ENCODE results near the gene PPP1R9A.

Gene PPP1R9A

GRCh38 chr7:95045236-95045923, 138.0 kb downstream of the PPP1R9A start:
- peak; percentile 19 to 59 for DNase-seq

DNA sequence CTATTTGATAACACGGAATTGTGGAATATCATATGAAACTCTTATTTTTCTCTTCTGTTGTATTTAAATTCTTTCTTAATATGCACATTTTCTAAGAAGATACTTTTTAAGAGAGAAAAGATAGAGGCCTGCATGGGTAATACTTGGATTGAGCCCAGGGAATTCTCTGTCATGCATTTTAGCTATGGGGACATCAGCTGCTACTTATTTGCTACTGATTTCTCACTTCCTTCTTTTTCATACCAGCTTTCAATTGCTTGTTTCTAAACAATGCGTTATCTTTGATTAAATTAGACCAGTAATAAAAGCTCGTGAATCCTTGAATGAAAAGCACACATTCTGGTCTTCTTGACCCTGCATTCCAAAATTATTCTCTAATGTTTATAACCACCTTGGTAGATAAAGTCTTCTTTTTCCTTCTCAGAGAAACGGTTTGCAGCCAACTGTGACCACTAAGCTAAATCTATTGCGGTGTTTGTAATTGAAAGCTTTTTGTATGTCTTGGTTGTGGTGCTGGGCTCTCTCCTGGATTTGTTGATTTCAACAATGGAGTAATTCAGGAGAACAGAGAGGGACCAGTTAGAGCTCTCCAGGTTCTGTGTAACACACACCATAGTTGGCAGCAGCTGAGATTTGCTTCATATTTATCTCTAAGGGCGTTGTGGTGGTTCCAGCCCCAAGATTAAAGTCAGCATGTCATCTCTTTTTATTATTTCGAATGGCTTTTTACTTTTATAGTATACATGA, 139.3 kb downstream of the PPP1R9A start:
- DNase-seq: peak; percentile 45 to 77

GRCh38 chr7:95047291-95047690, 139.9 kb downstream of the PPP1R9A start:
- DNase-seq: no peak

GRCh38 chr7:95052566-95053094, 145.2 kb downstream of the PPP1R9A start:
- no peak for DNase-seq

GRCh38 chr7:95054386-95054785, 147.0 kb downstream of the PPP1R9A start:
- DNase-seq: no peak

- no peak for DNase-seq
Measured at GRCh38 chr7:95055295-95055694, 147.9 kb downstream of the PPP1R9A start.

GRCh38 chr7:95056107-95056739, 148.8 kb downstream of the PPP1R9A start:
- no peak for DNase-seq

DNA sequence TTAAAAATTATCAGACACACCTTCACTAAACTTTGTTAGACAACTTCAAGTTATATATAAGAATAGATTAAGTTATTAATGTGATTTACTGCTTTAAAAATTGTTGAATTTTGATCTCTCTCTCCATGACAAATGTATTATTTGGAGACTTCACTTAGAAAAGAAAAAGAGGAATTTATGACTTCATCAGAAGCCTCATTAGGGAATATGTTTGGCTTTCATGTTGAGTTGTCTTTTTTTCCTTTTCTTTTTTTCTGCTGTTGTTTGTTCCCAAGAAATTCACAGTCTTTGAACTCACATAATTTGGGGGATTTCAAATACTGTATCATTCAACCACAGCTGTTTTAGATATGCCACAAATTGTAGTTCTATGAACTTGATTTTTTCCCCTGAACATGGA, 149.5 kb downstream of the PPP1R9A start:
- no peak for DNase-seq

DNA sequence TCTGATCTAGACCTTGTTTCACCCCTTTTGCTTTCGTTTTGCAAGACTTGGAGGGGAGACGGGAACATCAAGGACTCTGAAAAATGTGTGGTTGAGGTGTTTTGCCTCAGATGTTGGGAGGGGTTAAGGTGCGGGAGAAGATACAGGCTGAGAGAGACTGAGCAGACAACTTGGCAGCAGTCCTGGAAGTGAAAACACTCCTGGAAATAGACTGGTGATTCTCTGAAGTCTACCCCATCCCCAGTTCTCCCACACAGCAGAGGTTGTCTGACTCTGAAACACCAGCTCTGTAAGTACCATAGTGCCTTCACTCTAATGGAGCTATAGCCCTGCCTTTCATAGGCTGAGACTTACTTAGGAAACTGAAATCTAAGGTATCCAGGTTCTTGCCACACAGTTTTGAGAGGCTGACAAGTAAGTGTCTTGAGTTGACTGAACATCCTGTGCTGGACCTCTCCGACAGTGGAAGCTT, 152.5 kb downstream of the PPP1R9A start:
- DNase-seq: no peak

GRCh38 chr7:95062901-95063300, 155.5 kb downstream of the PPP1R9A start:
- DNase-seq: no peak

DNA sequence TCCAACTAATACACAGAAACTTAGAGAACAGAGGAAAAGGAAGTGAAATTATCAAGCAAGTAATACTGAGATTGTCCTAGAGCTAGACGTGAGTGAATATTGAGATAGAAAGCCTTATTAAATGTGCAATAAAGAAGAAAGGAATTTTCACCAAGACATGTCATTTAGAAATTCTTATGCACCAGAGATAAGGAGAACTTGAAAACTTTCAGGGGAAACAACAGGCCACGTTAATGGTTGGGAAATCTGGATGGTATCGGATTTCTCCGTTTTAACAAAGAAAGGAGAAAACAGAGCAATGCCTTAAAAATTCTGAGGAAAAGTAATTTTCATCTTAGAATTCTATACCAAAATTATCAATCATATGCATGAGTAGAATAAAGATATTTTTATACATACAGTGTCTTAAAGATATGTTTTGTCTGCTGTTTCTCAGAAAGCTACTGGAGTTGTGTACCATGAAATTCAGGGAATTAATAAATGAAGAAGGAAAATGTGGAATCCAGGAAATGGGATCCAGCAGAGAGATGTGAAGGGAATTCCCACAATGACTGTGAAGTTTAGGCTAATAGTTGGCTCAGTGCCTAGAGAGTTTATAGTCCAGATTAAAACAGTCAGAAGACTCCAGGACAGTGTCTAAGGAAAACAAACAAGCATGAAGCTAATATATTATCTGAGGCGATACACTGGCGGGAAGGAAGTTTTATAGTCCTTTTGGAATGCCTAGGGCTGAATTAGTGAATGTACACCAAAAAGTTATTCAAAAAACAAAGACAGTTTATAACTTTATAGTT, 159.5 kb downstream of the PPP1R9A start:
- DNase-seq: no peak

DNA sequence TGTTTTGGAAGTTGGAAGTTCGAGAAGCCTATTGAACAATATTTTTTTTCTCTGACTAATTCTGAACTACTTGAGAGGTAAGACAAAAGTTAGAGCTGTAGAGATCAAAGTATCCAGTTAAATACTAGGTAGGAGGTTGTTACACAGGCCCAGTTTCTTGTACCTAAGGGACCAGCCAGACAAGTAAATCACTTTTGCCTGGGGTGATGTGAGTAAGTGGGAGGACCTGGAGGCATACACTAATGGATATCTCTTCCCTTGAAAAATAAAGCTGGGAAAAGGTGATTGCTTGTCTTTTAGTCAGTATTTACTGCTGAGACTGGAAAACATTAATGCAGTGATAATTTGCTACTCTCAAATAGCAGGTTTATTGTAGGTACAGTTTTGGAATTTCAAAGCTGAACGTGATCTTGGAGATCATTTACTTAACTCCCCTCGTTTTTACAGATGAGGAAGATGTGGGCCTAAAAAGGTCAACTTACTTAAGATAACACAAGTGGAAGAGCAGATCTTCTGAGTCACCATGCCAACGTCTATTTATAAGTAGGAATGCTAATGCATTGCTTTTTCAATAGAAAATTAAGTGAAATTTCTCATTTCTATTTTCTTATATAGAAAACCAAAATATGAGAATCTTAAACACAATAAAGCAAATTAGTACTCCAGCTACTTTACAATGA, 181.3 kb downstream of the PPP1R9A start:
- no peak for DNase-seq

- no peak for DNase-seq
Measured at GRCh38 chr7:95089414-95090315, 182.3 kb downstream of the PPP1R9A start.

- no peak for DNase-seq
Measured at GRCh38 chr7:95092324-95092723, 184.9 kb downstream of the PPP1R9A start.

DNA sequence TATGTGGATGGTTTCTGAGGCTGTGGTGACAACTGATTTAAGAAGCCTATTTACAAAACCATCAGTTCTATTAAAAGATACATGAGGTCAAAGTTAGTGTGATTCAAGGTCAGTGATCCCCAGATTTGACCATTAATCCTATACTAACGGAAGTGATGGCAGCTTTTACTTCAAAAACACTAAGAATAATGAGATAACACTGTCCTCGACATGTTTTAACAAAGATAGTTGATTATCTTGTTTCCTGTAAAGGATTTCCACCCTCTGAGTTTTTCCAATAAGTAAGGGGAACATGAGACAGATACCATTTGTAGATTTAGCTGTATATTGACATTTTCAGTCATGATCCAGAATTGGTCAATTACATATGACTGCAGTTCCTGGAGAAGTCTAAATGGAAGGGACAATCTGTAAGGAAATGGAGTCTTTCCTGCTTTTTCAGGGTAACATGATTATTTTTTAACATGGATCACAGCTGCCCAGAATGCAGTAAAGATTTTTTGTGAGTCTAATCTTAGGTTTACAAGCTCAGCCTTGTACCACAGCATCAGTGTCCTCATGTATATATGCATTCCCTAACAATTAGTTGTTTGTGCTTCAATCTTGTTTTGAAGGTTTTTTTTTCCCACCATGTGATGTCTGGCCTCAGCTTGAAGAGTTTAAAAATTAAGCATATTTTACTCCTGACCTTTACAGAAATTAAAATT, 188.0 kb downstream of the PPP1R9A start:
- DNase-seq: no peak

GRCh38 chr7:95095966-95096540, 188.7 kb downstream of the PPP1R9A start:
- no peak for DNase-seq

GRCh38 chr7:95097291-95097690, 189.9 kb downstream of the PPP1R9A start:
- no peak for DNase-seq

DNA sequence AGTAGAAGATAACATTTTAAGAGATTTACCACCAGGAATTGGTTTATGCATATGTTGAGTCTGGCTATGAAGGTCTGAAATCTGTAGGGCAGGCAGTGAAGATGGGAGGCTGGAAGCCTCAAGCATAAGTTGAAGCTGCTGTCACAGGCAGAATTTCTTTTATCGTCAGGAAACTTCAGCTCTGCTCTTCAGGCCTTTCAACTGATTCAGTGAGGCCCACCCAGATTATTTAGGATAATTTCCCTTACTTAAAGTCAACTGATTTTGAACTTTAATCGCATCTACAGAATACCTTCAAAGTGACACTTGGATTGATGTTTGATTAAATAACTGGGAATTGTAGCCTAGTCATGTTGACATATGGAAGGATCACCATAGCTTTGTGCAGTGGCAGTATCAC, 190.5 kb downstream of the PPP1R9A start:
- DNase-seq: no peak

DNA sequence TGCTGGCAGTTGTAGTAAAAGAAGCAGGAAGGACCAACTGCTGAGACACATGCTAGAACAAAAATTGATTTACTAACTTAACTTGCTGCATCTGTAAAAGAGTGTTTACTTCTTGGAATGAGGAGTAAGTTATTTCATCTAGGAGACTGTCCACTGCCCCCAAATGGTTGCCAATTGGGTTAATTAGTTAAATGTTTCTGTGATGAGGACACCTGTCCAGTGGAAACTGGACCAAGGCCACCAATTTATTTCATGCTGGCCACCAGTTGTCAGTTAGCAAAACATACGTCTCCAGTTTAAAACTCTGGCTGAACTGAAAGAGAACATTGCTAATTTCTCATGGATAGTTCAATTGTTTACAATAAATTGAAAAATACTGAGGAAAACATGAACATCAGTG, 191.7 kb downstream of the PPP1R9A start:
- peak in 1 of 2 experiments; percentile 23 for DNase-seq

DNA sequence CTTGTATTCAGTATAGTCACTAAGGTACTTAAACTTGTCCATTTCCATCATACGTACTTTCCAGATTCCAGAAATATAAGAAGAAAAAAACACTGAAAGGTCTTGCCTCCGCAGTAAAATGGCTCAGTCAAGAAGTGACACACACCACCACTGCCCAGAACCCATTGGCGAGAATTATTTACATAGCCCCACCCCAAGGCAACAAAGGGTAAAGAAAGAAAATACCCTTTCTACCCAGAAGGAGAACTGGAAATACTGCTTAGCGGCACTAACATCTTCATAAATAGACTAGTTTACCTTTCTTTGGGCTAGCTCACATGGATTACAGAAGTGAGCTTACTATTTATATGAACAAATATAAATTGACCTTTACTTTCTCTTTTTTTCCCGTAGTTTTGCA, 194.0 kb downstream of the PPP1R9A start:
- DNase-seq: no peak
